Stimulated activated CD4-positive, alpha-beta T cell treated with anti-CD3 and anti-CD28 coated beads, Interleukin-1b, Interleukin-23, amount 100 ng/mL, for 1 hour (primary cell): ENCODE data around the gene PLEK2.
A peak's percentile ranks its signal among the peaks of the same experiment; 100 is the strongest.
"Not testable (repeated sequence)": the region's sequence is repeated elsewhere in the genome, so short reads cannot be mapped to it uniquely, and the experiment has no call there.

Experiments
- DNase-seq, 2 donors: peaks; one replicate each; pipeline ENCODE4 v3.0.0-alpha.2; 2020; ENCODE audit warnings: low read depth in 2 of 2

The PLEK2 gene

DNA sequence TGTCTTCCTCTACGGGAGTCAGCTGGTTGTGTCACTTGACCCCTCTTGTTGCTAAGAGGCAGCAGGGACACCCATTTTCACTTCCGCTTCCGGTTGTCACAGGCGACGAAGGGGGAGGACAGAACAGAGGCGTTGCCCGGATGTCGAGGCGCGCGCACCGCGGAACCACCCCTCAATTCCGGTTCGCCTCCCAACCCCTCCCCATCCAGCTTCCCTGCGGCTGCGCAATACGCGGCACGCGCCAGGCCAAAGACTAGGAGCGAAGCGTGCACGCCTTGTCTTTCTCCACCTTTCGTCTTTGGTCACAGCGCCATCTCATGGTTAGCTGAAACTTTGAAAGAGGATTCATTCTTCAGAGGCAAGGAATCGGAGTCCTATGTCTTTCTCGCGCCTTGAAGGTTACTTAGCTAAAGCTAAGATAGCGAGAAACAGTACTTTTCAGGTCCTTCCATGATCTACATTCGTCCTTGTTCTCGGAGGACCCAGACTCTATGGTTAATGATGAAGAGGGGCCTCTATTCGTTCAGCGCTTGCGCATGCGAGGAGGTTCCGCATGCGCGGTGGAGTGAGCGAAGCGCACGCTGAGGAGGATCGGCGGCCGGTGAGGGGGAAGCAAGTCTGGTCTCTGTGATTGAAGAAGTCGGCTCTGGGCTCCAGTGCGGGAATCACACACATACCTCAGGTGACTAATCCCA lies 52.0 kb downstream of the PLEK2 start, which contains the start of the genes ATP6V1D and EIF2S1:
Gene ATP6V1D, minus strand, starts transcription at position 30 of the 695 bp plus-strand sequence. CDS start 106 bp downstream, outside the sequence.
Gene EIF2S1, plus strand, starts transcription at position 554 of the 695 bp plus-strand sequence. CDS start 4,440 bp downstream, outside the sequence.
- peak; percentile 96 to 98 for DNase-seq

DNA sequence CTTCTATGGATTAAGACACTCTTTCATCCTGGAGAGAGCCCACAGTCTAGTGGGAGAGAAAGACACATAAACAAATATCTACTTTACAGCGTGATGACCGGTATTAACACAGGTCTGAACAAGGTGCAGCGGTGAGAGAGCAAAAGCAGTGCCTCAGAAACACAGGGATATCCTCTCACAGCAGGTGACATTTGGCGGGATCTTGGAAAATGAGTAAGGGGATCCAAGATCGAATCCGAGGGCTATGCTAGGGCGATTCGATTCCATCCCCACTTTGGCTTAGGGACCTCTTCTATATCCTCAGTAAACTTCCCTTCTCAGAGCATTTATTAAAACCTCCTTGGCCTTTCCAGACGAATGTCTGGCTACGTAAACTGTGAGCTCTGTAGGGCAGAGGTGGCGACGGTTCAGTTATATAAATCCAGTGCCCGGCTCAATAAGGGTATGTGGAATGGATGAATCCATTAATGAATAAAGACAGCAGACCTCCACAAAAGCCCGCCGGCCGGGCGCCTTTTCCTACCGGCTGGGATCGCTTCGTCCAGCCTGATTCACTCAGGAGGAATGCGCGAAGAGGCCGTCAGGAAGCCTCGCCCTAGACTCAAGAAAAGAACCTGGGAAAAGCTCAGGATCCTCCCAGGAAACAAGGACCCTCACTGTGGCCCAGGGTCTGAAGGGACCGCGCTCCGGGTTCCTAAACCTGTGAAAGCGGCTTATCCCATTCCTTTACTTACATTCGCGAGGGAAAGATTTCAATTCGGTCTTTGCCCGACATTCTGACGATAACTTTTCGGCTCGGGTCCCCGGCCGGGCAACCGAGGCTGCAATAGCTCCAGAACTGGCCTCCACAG lies 52.8 kb downstream of the PLEK2 start:
- no peak for DNase-seq

DNA sequence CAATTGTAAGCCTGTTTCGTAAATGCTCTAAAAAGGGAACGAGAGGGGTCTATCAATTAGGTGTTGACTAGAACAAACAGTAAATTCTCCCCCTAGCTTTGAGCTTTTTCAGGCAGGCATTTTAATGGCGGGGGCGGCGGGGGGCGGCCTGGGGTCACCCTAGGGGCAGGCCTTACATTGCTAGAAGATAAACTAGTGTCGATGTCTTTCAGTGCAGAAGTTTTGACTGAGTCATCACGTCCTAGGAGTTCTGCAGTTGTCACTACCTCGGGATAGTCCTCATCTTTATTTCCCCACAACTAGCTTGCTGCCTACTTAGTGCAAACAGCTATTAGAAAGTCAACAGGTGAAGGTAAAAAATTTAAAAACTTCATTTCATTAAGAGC lies 54.0 kb downstream of the PLEK2 start:
- no peak for DNase-seq

DNA sequence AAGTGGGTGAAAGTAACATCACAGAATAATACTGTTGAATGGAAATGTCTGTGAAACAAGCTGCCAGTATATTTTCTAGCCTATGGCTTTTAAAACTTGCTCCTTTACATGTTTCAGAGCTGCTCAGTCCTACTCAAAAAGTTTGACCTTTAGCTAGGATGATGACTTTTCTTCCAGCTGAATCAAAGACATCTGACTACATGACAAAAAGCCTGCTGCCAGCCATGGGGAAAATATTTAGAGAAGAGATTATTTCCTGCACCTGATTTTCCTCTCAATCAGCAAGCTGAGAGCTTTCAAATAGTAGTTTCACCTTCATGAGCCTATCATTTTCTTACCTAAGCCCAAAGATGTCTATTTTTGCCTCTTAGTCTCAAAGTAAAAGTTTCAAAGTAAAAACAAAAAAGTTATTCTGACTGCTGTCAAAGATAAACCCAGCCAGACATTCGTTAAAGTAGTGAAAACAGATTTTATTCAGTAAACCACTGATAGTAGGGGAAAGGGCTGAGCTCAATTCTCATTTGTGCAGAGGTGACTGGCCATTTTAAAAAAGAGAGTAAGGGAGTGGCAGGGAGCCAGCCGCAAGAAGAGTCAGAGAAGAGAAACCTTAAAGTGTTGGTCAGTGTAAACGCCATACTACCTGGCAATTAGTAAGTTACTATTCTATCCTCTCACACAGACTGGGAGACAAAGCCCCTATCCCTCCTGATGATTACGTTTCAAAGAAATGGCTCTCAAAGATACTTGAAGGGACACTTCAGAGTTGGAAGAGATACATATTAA lies 54.6 kb downstream of the PLEK2 start:
- DNase-seq, result no peak

DNA sequence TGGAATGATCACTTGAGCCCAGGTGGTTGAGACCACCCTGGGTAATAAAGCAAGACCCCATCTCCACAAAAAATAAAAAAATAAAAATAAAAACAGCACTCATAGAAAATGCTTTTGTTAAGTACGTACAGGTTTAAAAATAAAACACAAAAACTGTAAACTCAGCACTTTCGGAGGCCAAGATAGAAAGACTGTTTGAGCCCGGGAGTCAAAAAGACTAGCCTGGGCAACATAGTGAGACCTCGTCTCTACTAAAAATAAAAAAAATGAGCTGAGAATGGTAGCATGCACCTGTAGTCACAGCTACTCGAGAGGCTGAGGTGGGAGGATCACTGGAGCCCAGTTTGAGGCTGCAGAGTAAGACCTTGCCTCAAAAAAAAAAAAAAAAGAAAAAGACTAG lies 59.9 kb downstream of the PLEK2 start:
- no peak for DNase-seq

DNA sequence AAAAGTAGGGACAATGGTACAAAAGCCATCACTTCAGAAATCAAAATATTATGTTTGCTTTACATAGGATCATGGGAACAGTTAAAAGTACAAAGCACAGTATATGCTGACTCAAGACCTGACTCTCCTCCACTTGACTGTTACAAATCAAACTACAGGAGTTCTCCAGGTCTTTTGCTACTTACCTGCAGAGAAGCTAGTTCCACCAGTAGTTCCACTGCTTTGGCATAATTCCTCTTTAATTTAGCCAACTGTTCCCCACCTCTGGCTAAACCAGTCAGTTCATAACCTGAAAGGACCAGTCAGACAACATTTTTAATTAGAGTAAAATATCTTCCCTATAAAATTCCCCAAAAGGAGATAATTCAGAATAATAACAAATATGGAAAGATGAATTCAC lies 66.4 kb downstream of the PLEK2 start:
- DNase-seq, result no peak

DNA sequence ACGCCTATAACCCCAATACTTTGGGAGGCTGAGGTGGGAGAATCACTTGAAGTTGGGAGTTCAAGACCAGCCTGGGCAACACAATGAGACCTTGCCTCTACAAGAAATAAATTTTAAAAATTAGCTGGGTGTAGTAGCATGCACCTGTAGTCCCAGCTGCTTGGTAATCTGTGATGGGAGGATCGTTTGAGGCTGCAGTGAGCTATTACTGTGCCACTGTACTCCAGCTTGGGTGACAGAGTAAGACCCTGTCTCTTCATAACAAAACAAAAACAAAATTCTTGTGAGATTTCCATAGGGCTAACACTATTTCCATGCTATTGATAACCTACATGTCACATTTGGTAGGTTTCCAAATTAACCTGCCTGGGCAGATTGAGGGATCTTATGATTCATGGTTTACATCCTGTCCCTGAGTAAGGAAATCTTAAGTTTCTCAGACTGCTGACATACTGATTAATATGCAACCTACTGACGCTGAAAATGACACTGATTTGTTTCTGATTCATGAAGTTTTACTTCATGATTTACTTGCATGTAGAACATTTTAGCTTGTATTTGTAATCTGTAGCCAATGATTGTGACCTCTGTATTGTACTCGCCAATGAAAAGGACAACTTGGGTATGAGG lies 68.2 kb downstream of the PLEK2 start:
- DNase-seq, result no peak

DNA sequence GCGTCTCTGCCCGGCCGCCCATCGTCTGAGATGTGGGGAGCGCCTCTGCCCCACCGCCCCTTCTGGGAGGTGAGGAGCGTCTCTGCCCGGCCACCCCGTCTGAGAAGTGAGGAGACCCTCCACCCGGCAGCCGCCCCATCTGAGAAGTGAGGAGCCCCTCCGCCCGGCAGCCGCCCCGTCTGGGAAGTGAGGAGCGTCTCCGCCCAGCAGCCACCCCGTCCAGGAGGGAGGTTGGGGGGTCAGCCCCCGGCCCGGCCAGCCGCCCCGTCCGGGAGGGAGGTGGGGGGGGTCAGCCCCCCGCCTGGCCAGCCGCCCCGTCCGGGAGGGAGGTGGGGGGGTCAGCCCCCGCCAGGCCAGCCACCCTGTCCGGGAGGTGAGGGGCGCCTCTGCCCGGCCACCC lies 70.7 kb downstream of the PLEK2 start:
- not testable (repeated sequence) for DNase-seq
